Suprapubic skin (tissue), 4 donors: ENCODE measurements around the gene SAMD4A. TPM values are rescaled to one million over a fixed set of nuclear protein-coding genes. Genes with fewer than 3 reads are reported as not detected.

Source experiments
- DNase-seq, 2 donors: peaks; one replicate each; pipeline ENCODE4 v3.0.0-alpha.2; 2019; ENCODE audit warnings: low spot score in 2 of 2
- H3K27ac ChIP-seq: fragments of 200-600 bp; sonication (generic); one replicate; pipeline ENCODE4 v1.5.1; 2019
- H3K27me3 ChIP-seq: fragments of 200-600 bp; sonication (generic); one replicate; pipeline ENCODE4 v1.5.1; 2019
- H3K36me3 ChIP-seq: fragments of 200-600 bp; sonication (generic); one replicate; pipeline ENCODE4 v1.5.1; 2019
- H3K4me1 ChIP-seq: fragments of 200-600 bp; sonication (generic); one replicate; pipeline ENCODE4 v1.5.1; 2019
- H3K4me3 ChIP-seq: fragments of 200-600 bp; sonication (generic); one replicate; pipeline ENCODE4 v1.5.1; 2019; ENCODE audit warnings: mild to moderate bottlenecking
- H3K9me3 ChIP-seq: fragments of 200-600 bp; sonication (generic); one replicate; pipeline ENCODE4 v1.5.1; 2019
- EP300 ChIP-seq: sonication (generic); formaldehyde crosslinking; IDR thresholded peaks from one replicate; pipeline ENCODE4 v1.6.1; 2017; ENCODE audit warnings: antibody characterized with exemption
- POLR2A ChIP-seq, 2 donors: fragments of 450-650 bp; IDR thresholded peaks; one replicate each; pipeline ENCODE4 v1.6.1; 2017; ENCODE audit warnings: antibody characterized with exemption in 2 of 2, mild to moderate bottlenecking in 2 of 2, moderate library complexity in 2 of 2
- POLR2AphosphoS5 ChIP-seq, 3 donors: sonication (generic); formaldehyde crosslinking; IDR thresholded peaks; one replicate each; pipeline ENCODE4 v1.6.1; 2017; ENCODE audit warnings: antibody characterized with exemption in 3 of 3
- WGBS: methylation state at CpG from one replicate; pipeline ENCODE4 v1.1.5; 2018; 5-methylcytosine and 5-hydroxymethylcytosine counted together
- total RNA-seq, 4 donors: library from RNA; depleted of rRNA; stranded (reverse); fragments of >200 nt; gene quantifications; one replicate each; pipeline ENCODE4 v1.1.0, GENCODE V29; 2016
- TF ChIP-seq, protein P1 (sequence below), 2 donors: fragments of 200-600 bp in 1 of 2; fragments of 450-650 bp in 1 of 2; sonication (generic) in 1 of 2; IDR thresholded peaks; one replicate each; pipeline ENCODE4 v1.5.1; 2016 to 2019; ENCODE audit warnings: antibody characterized with exemption in 2 of 2, mild to moderate bottlenecking in 1 of 2, moderate library complexity in 1 of 2

SAMD4A gene
- total RNA-seq, 4 donors from 2014 or later = 7.7 to 26.6 (median 9.7) TPM

- Histone ChIP-seq H3K27ac (peak overlapping the region; percentile 38), H3K27me3 (no peaks in the 10 kb centered on the region), H3K4me3 (peak overlapping the region; percentile 93), H3K9me3 (no peaks in the 10 kb centered on the region), H3K4me1 (peaks cover 42% of the 10 kb centered on the region), H3K36me3 (no peaks in the 10 kb centered on the region)
- TF ChIP-seq POLR2A (IDR thresholded peaks at IDR 0.05) = no peak
- no peak for TF ChIP-seq EP300
- TF ChIP-seq, protein P1, sequence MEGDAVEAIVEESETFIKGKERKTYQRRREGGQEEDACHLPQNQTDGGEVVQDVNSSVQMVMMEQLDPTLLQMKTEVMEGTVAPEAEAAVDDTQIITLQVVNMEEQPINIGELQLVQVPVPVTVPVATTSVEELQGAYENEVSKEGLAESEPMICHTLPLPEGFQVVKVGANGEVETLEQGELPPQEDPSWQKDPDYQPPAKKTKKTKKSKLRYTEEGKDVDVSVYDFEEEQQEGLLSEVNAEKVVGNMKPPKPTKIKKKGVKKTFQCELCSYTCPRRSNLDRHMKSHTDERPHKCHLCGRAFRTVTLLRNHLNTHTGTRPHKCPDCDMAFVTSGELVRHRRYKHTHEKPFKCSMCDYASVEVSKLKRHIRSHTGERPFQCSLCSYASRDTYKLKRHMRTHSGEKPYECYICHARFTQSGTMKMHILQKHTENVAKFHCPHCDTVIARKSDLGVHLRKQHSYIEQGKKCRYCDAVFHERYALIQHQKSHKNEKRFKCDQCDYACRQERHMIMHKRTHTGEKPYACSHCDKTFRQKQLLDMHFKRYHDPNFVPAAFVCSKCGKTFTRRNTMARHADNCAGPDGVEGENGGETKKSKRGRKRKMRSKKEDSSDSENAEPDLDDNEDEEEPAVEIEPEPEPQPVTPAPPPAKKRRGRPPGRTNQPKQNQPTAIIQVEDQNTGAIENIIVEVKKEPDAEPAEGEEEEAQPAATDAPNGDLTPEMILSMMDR (IDR thresholded peaks at IDR 0.05) = no peak
- TF ChIP-seq POLR2AphosphoS5 (IDR thresholded peaks at IDR 0.05) = no peak
- DNase-seq = no peak
- 76% methylated on average over 5 of the region's 5 CpGs for WGBS
Measured at GRCh38 chr14:54570047-54570446, 3.1 kb downstream of the SAMD4A start.

GRCh38 chr14:54570631-54571415, 3.9 kb downstream of the SAMD4A start:
- no peak for DNase-seq
- Histone ChIP-seq H3K36me3 (no peaks in the 10 kb centered on the region), H3K4me3 (peak overlapping the region; percentile 93), H3K4me1 (peaks cover 41% of the 10 kb centered on the region), H3K27me3 (no peaks in the 10 kb centered on the region), H3K9me3 (no peaks in the 10 kb centered on the region), H3K27ac (peak overlapping the region; percentile 38)
- WGBS = 55% methylated on average over 5 of the region's 5 CpGs
- TF ChIP-seq, protein P1 (IDR thresholded peaks at IDR 0.05) = no peak
- no peak for TF ChIP-seq POLR2AphosphoS5 (IDR thresholded peaks at IDR 0.05)

GRCh38 chr14:54572316-54572715, 5.4 kb downstream of the SAMD4A start:
- no peaks in the 10 kb centered on the region for H3K9me3 ChIP-seq
- peaks cover 35% of the 10 kb centered on the region for H3K4me1 ChIP-seq
- TF ChIP-seq, protein P1 (IDR thresholded peaks at IDR 0.05) = peak in 1 of 2 donors; percentile 25
- TF ChIP-seq POLR2AphosphoS5 (IDR thresholded peaks at IDR 0.05) = no peak
- H3K4me3 ChIP-seq = no peak overlapping the region
- H3K27ac ChIP-seq = no peak overlapping the region
- H3K27me3 ChIP-seq = no peaks in the 10 kb centered on the region
- 95% methylated on average over 2 of the region's 2 CpGs for WGBS
- no peak for DNase-seq
- no peaks in the 10 kb centered on the region for H3K36me3 ChIP-seq

DNA sequence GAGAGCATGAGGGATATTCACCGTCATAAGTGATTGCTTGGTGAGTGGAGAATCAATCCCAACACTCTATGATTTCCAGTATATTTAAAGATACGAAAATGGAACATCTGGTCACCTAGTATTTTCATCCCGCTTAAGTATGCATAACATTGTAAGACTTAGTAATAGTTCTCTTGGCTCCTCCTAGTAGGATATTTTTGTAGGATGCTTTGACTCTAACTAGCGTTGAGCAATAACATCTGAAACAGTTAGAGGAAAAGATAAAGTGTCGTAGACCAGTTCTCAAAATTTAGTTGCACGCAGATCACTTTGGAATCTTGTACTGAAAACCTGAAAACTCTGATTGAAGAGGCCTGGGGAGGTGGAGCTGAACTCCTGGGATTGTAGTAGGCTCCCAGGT, 7.6 kb downstream of the SAMD4A start:
- WGBS = 88% methylated on average over 6 of the region's 6 CpGs
- no peak overlapping the region for H3K4me3 ChIP-seq
- no peak for DNase-seq
- H3K27ac ChIP-seq = no peak overlapping the region
- H3K9me3 ChIP-seq = no peaks in the 10 kb centered on the region
- TF ChIP-seq POLR2A (IDR thresholded peaks at IDR 0.05) (no peak), POLR2AphosphoS5 (IDR thresholded peaks at IDR 0.05) (no peak), EP300 (no peak)
- TF ChIP-seq, protein P1 (IDR thresholded peaks at IDR 0.05) = no peak
- no peaks in the 10 kb centered on the region for H3K27me3 ChIP-seq
- no peaks in the 10 kb centered on the region for H3K36me3 ChIP-seq
- H3K4me1 ChIP-seq = peaks cover 17% of the 10 kb centered on the region

- Histone ChIP-seq H3K4me3 (no peak overlapping the region), H3K9me3 (no peaks in the 10 kb centered on the region), H3K27ac (no peak overlapping the region), H3K4me1 (peaks cover 3% of the 10 kb centered on the region), H3K27me3 (no peaks in the 10 kb centered on the region), H3K36me3 (no peaks in the 10 kb centered on the region)
- DNase-seq = no peak
- TF ChIP-seq POLR2A (IDR thresholded peaks at IDR 0.05) = no peak
- TF ChIP-seq POLR2AphosphoS5 (IDR thresholded peaks at IDR 0.05) = no peak
- TF ChIP-seq EP300 = no peak
- TF ChIP-seq, protein P1 (IDR thresholded peaks at IDR 0.05) = no peak
- 93% methylated on average over 6 of the region's 6 CpGs for WGBS
Measured at GRCh38 chr14:54577494-54577893, 10.6 kb downstream of the SAMD4A start.
